SJCRH30 (cell line): ENCODE data around the gene GABBR2. TPM values are rescaled to one million over a fixed set of nuclear protein-coding genes. Genes with fewer than 3 reads are reported as not detected.
A peak's percentile ranks its signal among the peaks of the same experiment; 100 is the strongest.

Source experiments
- DNase-seq, 2 experiments: peaks; one replicate each; pipeline ENCODE4 v3.0.0-alpha.2; 2015 to 2020
- H3K27ac ChIP-seq: fragments of 250-450 bp; sonication (Bioruptor Pico); 2 replicates; pipeline ENCODE4 v1.5.1; 2020; ENCODE audit warnings: mild to moderate bottlenecking, moderate library complexity
- H3K27me3 ChIP-seq: fragments of 250-450 bp; sonication (Bioruptor Pico); 2 replicates; pipeline ENCODE4 v1.5.1; 2020; ENCODE audit warnings: mild to moderate bottlenecking, moderate library complexity
- H3K36me3 ChIP-seq: fragments of 250-450 bp; sonication (Bioruptor Pico); 2 replicates; pipeline ENCODE4 v1.5.1; 2020; ENCODE audit warnings: mild to moderate bottlenecking, moderate library complexity
- H3K4me1 ChIP-seq: fragments of 250-450 bp; sonication (Bioruptor Pico); 2 replicates; pipeline ENCODE4 v1.5.1; 2020; ENCODE audit warnings: mild to moderate bottlenecking, moderate library complexity
- H3K4me3 ChIP-seq: fragments of 250-450 bp; sonication (Bioruptor Pico); 2 replicates; pipeline ENCODE4 v1.5.1; 2020; ENCODE audit warnings: mild to moderate bottlenecking, moderate library complexity
- H3K9me3 ChIP-seq: fragments of 250-450 bp; sonication (Bioruptor Pico); replicated peaks from 2 replicates; pipeline ENCODE4 v1.5.1; 2020; ENCODE audit warnings: mild to moderate bottlenecking, moderate library complexity
- total RNA-seq: library from RNA; depleted of rRNA; stranded (reverse); fragments of >200 nt; shearing (Covaris generic); gene quantifications from 2 replicates; pipeline ENCODE4 v1.2.3, GENCODE V29; 2014

Gene GABBR2
- total RNA-seq, 1 experiment from 2014 or later = not detected

DNA sequence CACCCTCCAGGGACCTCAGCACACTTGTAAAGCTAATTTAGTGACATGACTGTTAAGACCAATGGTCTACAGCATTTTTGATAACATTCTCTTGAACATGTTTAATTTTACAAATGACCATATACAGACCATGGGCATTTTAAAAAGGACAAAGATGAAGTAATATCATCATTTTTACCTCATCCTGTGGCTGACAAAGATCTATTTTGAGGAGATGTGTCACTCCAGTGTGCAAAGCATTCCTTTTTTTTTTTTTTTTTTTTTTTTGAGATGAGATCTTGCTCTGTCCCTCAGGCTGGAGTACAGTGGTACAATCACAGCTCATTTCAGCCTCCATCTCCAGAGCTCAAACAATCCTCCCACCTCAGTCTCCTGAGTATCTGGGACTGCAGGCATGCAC, 335.1 kb downstream of the GABBR2 start:
- Histone ChIP-seq H3K4me3 (no peak overlapping the region), H3K9me3 (no peaks in the 10 kb centered on the region), H3K27me3 (peaks cover 7% of the 10 kb centered on the region), H3K27ac (no peak overlapping the region), H3K4me1 (no peaks in the 10 kb centered on the region), H3K36me3 (no peaks in the 10 kb centered on the region)
- no peak for DNase-seq

GRCh38 chr9:98372077-98372836, 336.5 kb downstream of the GABBR2 start:
- Histone ChIP-seq H3K27me3 (peaks cover 8% of the 10 kb centered on the region), H3K4me3 (no peak overlapping the region), H3K4me1 (no peaks in the 10 kb centered on the region), H3K27ac (no peak overlapping the region), H3K36me3 (no peaks in the 10 kb centered on the region), H3K9me3 (no peaks in the 10 kb centered on the region)
- no peak for DNase-seq

GRCh38 chr9:98370976-98371315, 337.8 kb downstream of the GABBR2 start:
- no peak overlapping the region for H3K4me3 ChIP-seq
- H3K27ac ChIP-seq = no peak overlapping the region
- no peaks in the 10 kb centered on the region for H3K4me1 ChIP-seq
- no peaks in the 10 kb centered on the region for H3K36me3 ChIP-seq
- H3K27me3 ChIP-seq = peaks cover 8% of the 10 kb centered on the region
- H3K9me3 ChIP-seq = no peaks in the 10 kb centered on the region
- DNase-seq = no peak

DNA sequence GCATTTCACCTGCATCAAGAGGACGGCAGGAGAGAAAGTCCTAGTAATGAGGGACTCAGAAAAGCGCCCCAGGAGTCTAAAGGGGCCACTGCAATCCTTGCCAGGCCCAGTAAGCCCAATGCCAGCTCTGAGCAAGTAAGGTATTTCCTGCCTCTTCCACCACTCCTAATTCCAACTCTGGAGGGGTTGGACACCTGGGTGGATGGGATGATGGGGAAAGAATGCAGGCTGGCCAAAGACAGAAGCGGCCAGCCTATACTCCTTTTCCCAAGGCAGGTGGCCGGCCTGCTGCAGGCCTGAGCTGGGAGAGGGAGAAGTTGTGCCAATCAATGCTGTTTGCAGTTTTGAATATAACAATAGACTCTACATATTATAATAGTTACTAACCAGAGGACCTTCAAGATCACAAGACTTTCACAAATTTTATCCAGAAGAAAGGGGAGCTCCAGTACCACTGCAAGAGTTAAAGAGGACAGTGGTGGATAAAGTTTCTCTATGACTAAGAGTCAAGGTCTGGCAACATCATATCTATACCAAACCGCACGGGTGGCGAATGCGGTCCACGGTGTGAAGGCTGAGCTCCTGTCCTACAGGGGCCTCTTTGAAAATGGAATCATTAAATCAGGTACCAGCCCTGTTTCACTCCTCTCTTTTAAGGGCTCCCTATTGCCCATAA, 338.3 kb downstream of the GABBR2 start:
- no peak for DNase-seq
- Histone ChIP-seq H3K9me3 (peaks cover under 1% of the 10 kb centered on the region; the same call in 1 of the 2 replicates), H3K4me3 (no peak overlapping the region), H3K36me3 (no peaks in the 10 kb centered on the region), H3K27me3 (peaks cover 8% of the 10 kb centered on the region; the same call in 1 of the 2 replicates), H3K4me1 (no peaks in the 10 kb centered on the region), H3K27ac (no peak overlapping the region)

DNA sequence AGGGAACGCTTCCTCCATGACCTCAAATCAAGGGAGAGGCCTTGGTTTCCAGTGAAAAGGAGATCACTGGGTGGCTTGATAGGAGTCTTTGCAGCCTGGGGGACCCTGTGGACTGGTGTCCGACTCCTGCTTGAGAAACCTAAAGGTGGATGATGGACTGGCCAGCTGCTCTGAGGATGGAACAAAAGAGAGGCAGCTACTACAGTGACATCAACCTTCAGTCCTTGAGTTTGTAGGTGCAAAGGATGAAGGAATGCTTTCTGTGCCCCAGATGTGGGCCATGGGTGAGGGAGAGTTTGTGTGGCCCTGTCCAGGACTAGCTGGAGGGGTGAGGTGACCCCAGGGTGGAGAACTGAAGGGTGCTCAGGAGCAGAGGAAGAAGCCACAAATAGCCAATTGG, 338.8 kb downstream of the GABBR2 start:
- DNase-seq = no peak
- Histone ChIP-seq H3K4me1 (no peaks in the 10 kb centered on the region), H3K27ac (no peak overlapping the region), H3K36me3 (no peaks in the 10 kb centered on the region), H3K4me3 (no peak overlapping the region), H3K27me3 (peaks cover 8% of the 10 kb centered on the region; the same call in 1 of the 2 replicates), H3K9me3 (peaks cover 6% of the 10 kb centered on the region)

- no peak for DNase-seq
- H3K9me3 ChIP-seq = peaks cover 7% of the 10 kb centered on the region
- H3K27me3 ChIP-seq = peaks cover 8% of the 10 kb centered on the region; the same call in 1 of the 2 replicates
- H3K4me3 ChIP-seq = no peak overlapping the region
- H3K27ac ChIP-seq = no peak overlapping the region
- H3K36me3 ChIP-seq = no peaks in the 10 kb centered on the region
- H3K4me1 ChIP-seq = no peaks in the 10 kb centered on the region
These were observed 339.3 kb downstream of the GABBR2 start for GRCh38 chr9:98369471-98369870.

- H3K36me3 ChIP-seq = no peaks in the 10 kb centered on the region
- no peak for DNase-seq
- H3K27ac ChIP-seq = no peak overlapping the region
These were observed 339.7 kb downstream of the GABBR2 start for GRCh38 chr9:98369066-98369425.

DNA sequence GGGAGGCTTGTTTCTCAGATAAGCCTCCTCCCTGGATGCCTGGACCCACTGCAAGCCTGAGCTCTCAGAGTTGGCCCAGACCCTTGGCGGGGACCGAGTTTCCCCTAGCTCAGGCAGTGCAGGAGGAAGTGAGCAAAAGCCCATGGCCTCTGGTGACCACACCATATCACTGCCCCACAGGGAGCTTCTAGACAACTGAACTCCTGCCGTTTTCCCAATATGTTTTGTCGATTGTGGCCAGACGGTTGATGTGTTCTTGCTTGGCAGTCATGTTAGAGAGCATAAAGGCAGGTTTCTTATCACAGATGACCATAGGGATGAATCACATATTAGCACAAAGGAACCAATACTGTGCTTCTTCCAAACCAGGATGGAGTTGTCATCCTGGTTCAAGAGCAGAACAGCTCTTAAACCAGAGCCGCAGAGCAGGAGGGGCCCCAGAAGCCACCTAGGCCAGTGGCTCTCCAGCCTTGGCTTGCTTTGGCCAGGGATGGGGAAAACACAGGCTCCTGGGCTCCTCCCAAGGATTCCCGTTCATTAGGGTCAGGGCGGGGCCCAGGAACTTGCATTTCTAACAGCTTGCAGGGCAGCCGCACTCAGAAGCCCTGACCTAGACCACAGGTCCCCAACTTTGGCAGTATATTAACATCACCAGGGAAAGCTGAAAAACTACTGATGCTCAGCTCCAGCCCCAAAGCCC, 340.2 kb downstream of the GABBR2 start:
- no peak overlapping the region for H3K4me3 ChIP-seq
- H3K9me3 ChIP-seq = peaks cover 7% of the 10 kb centered on the region
- no peaks in the 10 kb centered on the region for H3K36me3 ChIP-seq
- no peak for DNase-seq
- peaks cover 8% of the 10 kb centered on the region; the same call in 1 of the 2 replicates for H3K27me3 ChIP-seq
- H3K27ac ChIP-seq = no peak overlapping the region
- H3K4me1 ChIP-seq = no peaks in the 10 kb centered on the region

More at GRCh38 chr9:98369066-98369425, 339.7 kb downstream of the GABBR2 start:
- Histone ChIP-seq H3K4me1 (no peaks in the 10 kb centered on the region), H3K4me3 (no peak overlapping the region), H3K27me3 (peaks cover 8% of the 10 kb centered on the region; the same call in 1 of the 2 replicates), H3K9me3 (peaks cover 7% of the 10 kb centered on the region)

DNA sequence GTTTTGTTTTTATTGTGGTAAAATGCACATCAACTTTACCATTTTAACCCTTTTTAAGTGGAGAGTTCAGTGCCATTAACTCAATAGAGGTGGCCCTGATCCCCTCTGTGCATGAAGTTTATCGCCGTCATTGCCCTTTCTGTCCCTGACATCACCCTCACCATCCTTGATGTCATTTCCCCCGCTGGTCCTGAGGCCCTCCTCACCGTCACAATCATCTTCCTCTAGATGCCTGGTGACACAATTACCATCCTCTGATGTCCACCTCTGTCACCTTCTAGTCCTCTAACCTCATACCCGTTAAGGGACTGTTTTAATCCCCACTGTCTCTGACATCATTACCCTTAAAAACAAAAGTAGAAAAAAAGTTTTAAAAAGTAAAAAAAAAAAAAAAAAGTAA, 340.8 kb downstream of the GABBR2 start:
- Histone ChIP-seq H3K36me3 (no peaks in the 10 kb centered on the region), H3K9me3 (peaks cover 7% of the 10 kb centered on the region), H3K27me3 (peaks cover 8% of the 10 kb centered on the region; the same call in 1 of the 2 replicates), H3K27ac (no peak overlapping the region), H3K4me1 (no peaks in the 10 kb centered on the region), H3K4me3 (no peak overlapping the region)
- no peak for DNase-seq

DNA sequence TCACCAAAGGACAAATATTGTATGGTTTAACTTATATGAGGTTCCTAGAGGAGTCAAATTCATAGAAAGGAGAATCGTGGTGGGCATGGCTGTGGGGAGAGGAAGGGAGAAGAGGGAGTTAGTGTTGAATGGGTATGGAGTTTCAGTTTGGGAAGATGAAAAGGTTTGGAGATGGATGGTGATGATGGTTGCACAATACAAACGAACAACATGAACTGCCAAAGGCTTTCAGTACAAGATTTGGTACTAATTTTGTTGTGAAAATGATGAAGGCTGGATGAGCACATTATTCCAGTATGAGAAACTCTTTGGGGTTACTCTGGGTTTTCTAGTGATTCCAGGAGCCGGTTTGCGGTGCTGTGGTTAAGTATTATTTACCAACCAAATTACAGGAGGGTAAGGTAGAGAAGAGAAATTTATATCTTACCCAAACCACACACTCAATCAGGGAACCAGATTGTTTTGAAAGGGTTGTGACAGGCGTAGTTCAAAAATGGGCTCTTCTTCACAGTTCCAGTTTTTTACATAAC, 341.3 kb downstream of the GABBR2 start:
- DNase-seq = no peak
- peaks cover 8% of the 10 kb centered on the region; the same call in 1 of the 2 replicates for H3K27me3 ChIP-seq
- H3K27ac ChIP-seq = no peak overlapping the region
- no peaks in the 10 kb centered on the region for H3K4me1 ChIP-seq
- peaks cover 7% of the 10 kb centered on the region for H3K9me3 ChIP-seq
- no peaks in the 10 kb centered on the region for H3K36me3 ChIP-seq
- no peak overlapping the region for H3K4me3 ChIP-seq

- Histone ChIP-seq H3K27ac (no peak overlapping the region), H3K27me3 (peaks cover 17% of the 10 kb centered on the region), H3K4me3 (no peak overlapping the region), H3K36me3 (no peaks in the 10 kb centered on the region), H3K4me1 (no peaks in the 10 kb centered on the region), H3K9me3 (peaks cover 7% of the 10 kb centered on the region)
- DNase-seq = no peak
These were observed 343.0 kb downstream of the GABBR2 start for GRCh38 chr9:98365781-98366180.

DNA sequence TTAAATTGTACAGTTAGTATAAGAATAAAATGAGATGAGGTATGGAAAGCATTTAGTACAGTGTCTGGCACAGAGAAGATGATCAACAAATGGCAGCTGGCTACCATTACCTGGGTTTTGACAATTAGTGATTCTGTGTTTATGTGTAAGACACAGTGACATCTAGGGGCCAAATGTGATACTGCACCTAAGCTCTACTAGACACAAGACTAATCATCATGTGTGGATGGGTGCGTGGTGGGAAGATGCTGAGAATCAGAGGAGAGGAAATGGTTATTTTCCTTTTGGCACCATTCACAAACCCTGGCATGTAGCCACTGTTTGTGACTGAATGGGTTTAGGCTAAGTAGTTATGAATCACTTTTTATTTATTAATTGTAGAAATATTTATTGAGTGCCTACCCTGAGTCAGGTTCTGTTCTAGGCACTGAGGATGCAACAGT, 343.5 kb downstream of the GABBR2 start:
- H3K27ac ChIP-seq = no peak overlapping the region
- no peaks in the 10 kb centered on the region for H3K4me1 ChIP-seq
- H3K36me3 ChIP-seq = no peaks in the 10 kb centered on the region
- H3K4me3 ChIP-seq = no peak overlapping the region
- H3K27me3 ChIP-seq = peaks cover 16% of the 10 kb centered on the region
- H3K9me3 ChIP-seq = peaks cover 7% of the 10 kb centered on the region
- DNase-seq = peak; percentile 24 to 48

- Histone ChIP-seq H3K9me3 (peaks cover 7% of the 10 kb centered on the region), H3K36me3 (no peaks in the 10 kb centered on the region)
These were observed 344.6 kb downstream of the GABBR2 start for GRCh38 chr9:98364086-98364485.

GRCh38 chr9:98363644-98364043, 345.1 kb downstream of the GABBR2 start:
- no peak for DNase-seq
- H3K27ac ChIP-seq = no peak overlapping the region
- H3K9me3 ChIP-seq = peaks cover 7% of the 10 kb centered on the region
- no peaks in the 10 kb centered on the region for H3K4me1 ChIP-seq
- H3K36me3 ChIP-seq = no peaks in the 10 kb centered on the region
- H3K27me3 ChIP-seq = peaks cover 14% of the 10 kb centered on the region
- H3K4me3 ChIP-seq = no peak overlapping the region

More at GRCh38 chr9:98364086-98364485, 344.6 kb downstream of the GABBR2 start:
- H3K27me3 ChIP-seq = peaks cover 16% of the 10 kb centered on the region
- H3K4me3 ChIP-seq = no peak overlapping the region
- no peak overlapping the region for H3K27ac ChIP-seq
- H3K4me1 ChIP-seq = no peaks in the 10 kb centered on the region
- DNase-seq = no peak
